Measurements from ENCODE around the gene CRACR2A.

DNA sequence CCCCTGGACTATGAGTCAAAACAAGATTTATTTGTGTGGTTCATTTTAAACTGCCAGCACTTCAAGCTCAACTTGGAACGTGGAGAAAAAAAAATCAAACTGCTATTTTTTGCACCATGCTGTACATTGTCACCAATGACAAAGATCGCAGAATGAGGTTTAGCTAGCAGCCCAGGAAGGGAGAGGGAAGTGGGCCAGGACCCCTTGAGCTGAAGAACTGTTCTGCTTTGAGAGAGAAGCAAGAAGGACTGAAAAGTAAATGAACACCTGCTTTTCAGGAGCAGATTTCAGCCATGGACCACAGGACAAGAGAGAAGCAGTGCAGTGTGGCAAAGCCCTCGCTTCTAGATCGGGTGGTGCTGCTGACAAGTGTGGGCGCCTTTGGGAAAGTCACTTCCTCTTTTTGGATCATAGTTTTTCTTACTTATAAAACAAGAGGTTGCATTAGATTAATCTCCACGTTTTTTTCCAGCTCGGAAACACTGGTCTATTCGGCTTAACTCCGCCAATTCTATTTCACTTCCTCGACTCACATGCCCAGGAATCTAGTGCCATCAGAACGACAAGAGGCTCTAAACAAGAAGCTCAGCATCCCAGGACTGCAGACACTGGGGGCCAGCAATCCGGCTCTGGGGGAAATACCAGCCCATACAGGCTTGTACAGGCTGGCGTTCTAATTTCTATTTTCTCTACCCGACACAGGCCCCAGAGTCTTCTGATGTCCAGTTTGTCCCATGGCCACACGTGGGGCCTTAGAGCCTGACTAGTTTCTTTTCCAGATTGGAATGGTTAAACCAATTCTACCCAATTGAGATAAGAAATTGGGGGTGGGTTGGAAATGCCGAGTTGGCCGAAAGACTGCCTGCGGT is 129.9 kb downstream of the CRACR2A start:
- TF ChIP-seq, protein P1, sequence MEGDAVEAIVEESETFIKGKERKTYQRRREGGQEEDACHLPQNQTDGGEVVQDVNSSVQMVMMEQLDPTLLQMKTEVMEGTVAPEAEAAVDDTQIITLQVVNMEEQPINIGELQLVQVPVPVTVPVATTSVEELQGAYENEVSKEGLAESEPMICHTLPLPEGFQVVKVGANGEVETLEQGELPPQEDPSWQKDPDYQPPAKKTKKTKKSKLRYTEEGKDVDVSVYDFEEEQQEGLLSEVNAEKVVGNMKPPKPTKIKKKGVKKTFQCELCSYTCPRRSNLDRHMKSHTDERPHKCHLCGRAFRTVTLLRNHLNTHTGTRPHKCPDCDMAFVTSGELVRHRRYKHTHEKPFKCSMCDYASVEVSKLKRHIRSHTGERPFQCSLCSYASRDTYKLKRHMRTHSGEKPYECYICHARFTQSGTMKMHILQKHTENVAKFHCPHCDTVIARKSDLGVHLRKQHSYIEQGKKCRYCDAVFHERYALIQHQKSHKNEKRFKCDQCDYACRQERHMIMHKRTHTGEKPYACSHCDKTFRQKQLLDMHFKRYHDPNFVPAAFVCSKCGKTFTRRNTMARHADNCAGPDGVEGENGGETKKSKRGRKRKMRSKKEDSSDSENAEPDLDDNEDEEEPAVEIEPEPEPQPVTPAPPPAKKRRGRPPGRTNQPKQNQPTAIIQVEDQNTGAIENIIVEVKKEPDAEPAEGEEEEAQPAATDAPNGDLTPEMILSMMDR (IDR thresholded peaks at IDR 0.05; ENCODE audit: low read depth, low read length) = no peak
- TF ChIP-seq EZH2phosphoT487 (IDR thresholded peaks at IDR 0.05; ENCODE audit: low read depth) = no peak
